SH-SY5Y (cell line): ENCODE results near the gene TRPC4.

ENCODE experiments used
- GATA2 ChIP-seq: IDR thresholded peaks from 2 replicates; pipeline ENCODE4 v1.6.1; 2011; ENCODE audit warnings: mild to moderate bottlenecking, low read depth, low read length
- GATA3 ChIP-seq: IDR thresholded peaks from 2 replicates; pipeline ENCODE4 v1.6.1; 2011; ENCODE audit warnings: low read depth, mild to moderate bottlenecking, low read length, moderate library complexity

DNA sequence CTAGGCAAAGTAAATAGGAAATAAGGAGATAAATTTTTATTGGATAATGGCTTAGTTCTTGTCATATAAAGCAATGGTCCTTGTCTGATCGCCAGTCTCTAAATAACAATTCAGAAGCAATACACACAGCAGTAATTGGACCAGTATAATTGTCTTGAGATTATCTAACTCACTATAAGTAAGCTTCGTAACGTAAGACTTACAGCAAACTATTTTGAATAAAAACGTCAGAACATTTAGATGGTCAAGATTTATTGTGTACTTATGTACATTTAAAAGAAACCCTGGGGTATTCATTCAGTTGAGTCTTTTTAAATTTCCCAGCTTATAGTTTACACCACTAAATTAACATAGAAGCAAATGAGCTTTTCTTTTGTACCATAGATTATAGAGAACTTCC, 20.2 kb upstream of the TRPC4 start:
- TF ChIP-seq GATA3 (no peak), GATA2 (no peak)
